SK-N-MC (cell line): ENCODE measurements around the gene JAKMIP1.

Experiments
- DNase-seq: peaks from one replicate; pipeline ENCODE4 v3.0.0-alpha.2; 2011; ENCODE audit warnings: low read depth, low spot score
- H3K27ac ChIP-seq: fragments of 200-600 bp; sonication (generic); 2 replicates; pipeline ENCODE4 v1.5.1; 2016; ENCODE audit warnings: mixed run types
- H3K36me3 ChIP-seq: fragments of 200-600 bp; sonication (generic); 2 replicates; pipeline ENCODE4 v1.6.1; 2017; ENCODE audit warnings: antibody characterized with exemption, low read length, mixed read lengths; ENCODE audit not compliant: insufficient read depth
- H3K4me3 ChIP-seq: fragments of 200-600 bp; sonication (generic); 2 replicates; pipeline ENCODE4 v1.5.1; 2016
- H3K9ac ChIP-seq: fragments of 200-600 bp; sonication (generic); 2 replicates; pipeline ENCODE4 v1.8.0; 2017; ENCODE audit warnings: mixed run types, mixed read lengths; ENCODE audit not compliant: insufficient read length
- H3K9me3 ChIP-seq: fragments of 200-600 bp; sonication (generic); 2 replicates; pipeline ENCODE4 v1.6.1; 2017; ENCODE audit warnings: low read depth, mild to moderate bottlenecking, antibody characterized with exemption, low read length, moderate library complexity, mixed read lengths
- EZH2 ChIP-seq: fragments of 200-600 bp; sonication (generic); IDR thresholded peaks from one replicate; pipeline ENCODE4 v1.6.1; 2017; ENCODE audit warnings: antibody characterized with exemption
- FOXP2 ChIP-seq: optimal IDR thresholded peaks from 2 replicates; pipeline ENCODE3; 2011; ENCODE audit warnings: mild to moderate bottlenecking, moderate library complexity; ENCODE audit not compliant: insufficient read depth; ENCODE audit errors: extremely low read length, control extremely low read depth
- POLR2AphosphoS5 ChIP-seq: IDR thresholded peaks from 2 replicates; pipeline ENCODE4 v1.6.1; 2012; ENCODE audit warnings: mild to moderate bottlenecking, low read depth, low read length, borderline replicate concordance

Gene JAKMIP1

GRCh38 chr4:6105311-6105911, 94.9 kb downstream of the JAKMIP1 start:
- H3K36me3 ChIP-seq = no peaks in the 10 kb centered on the region
- DNase-seq = no peak
- H3K27ac ChIP-seq = no peak overlapping the region
- H3K4me3 ChIP-seq = no peak overlapping the region
- TF ChIP-seq FOXP2 (no peak), POLR2AphosphoS5 (no peak), EZH2 (no peak)
- no peaks in the 10 kb centered on the region for H3K9me3 ChIP-seq
- no peak overlapping the region for H3K9ac ChIP-seq

DNA sequence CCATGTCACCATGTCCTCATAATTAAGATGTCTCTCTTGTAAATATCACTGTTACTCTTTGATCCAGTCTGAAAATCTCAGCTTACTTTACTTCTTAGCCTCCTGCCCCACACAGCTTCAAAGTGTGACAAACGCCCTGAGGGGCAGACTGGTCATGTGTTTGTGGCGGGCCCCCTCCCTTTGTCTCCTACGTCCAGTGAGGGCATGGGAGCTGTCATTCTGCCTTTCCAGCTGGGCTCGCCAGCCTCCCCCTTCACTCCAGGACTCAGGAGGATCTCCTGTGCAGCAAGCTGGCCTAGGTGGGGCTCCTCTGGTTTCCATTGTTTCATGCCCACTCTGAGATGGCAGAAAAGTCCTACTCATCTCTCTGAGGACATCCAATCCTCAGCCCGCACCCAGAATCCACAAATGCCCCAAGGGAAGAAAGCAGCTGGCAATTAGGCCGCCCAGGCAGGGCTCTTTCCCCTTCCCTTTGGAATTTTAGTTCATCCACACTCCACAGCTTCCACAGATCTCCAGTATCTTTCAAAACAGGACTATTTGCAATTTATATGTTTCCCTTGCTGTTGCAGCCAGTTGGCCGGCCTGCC, 95.7 kb downstream of the JAKMIP1 start:
- no peak for TF ChIP-seq POLR2AphosphoS5
- TF ChIP-seq FOXP2 = no peak
- TF ChIP-seq EZH2 = no peak
- DNase-seq = no peak
- H3K27ac ChIP-seq = no peak overlapping the region
- no peak overlapping the region for H3K9ac ChIP-seq
- H3K9me3 ChIP-seq = no peaks in the 10 kb centered on the region
- H3K36me3 ChIP-seq = no peaks in the 10 kb centered on the region
- no peak overlapping the region for H3K4me3 ChIP-seq

GRCh38 chr4:6097581-6097980, 102.8 kb downstream of the JAKMIP1 start:
- no peak for DNase-seq
- H3K36me3 ChIP-seq = no peaks in the 10 kb centered on the region
- H3K9me3 ChIP-seq = no peaks in the 10 kb centered on the region
- H3K4me3 ChIP-seq = no peak overlapping the region
- no peak overlapping the region for H3K9ac ChIP-seq
- TF ChIP-seq FOXP2 (no peak), POLR2AphosphoS5 (no peak), EZH2 (no peak)
- H3K27ac ChIP-seq = no peak overlapping the region

GRCh38 chr4:6095897-6096296, 104.5 kb downstream of the JAKMIP1 start:
- no peak overlapping the region for H3K4me3 ChIP-seq
- H3K27ac ChIP-seq = no peak overlapping the region
- H3K9me3 ChIP-seq = no peaks in the 10 kb centered on the region
- TF ChIP-seq POLR2AphosphoS5 (no peak), EZH2 (no peak), FOXP2 (no peak)
- no peaks in the 10 kb centered on the region for H3K36me3 ChIP-seq
- no peak overlapping the region for H3K9ac ChIP-seq
- DNase-seq = no peak

GRCh38 chr4:6095023-6095752, 105.2 kb downstream of the JAKMIP1 start:
- Histone ChIP-seq H3K9ac (no peak overlapping the region), H3K9me3 (no peaks in the 10 kb centered on the region), H3K4me3 (no peak overlapping the region), H3K27ac (no peak overlapping the region), H3K36me3 (no peaks in the 10 kb centered on the region)
- no peak for TF ChIP-seq POLR2AphosphoS5
- no peak for TF ChIP-seq EZH2
- TF ChIP-seq FOXP2 = no peak
- DNase-seq = no peak

DNA sequence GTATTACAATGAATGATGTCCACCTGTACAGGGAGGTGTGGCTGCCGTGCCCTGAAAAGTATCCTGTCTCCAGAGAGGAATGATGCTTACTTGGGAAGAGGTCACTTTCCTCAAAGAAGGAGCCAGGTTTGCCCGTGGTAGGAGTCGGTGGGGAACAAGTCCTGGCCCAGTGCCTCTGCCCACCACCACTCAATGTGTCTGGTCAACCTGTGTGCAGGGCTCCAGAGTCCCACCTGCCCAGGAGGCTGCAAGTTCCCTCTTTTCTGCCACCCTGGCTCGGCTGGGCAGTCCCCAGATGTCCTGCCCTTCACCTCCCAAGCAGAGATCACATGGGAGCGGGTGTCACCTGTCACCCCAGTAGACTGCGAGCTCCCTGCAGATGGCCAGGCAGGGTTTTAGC, 106.7 kb downstream of the JAKMIP1 start:
- Histone ChIP-seq H3K4me3 (no peak overlapping the region), H3K36me3 (no peaks in the 10 kb centered on the region), H3K9me3 (no peaks in the 10 kb centered on the region), H3K9ac (no peak overlapping the region), H3K27ac (no peak overlapping the region)
- no peak for TF ChIP-seq FOXP2
- no peak for TF ChIP-seq EZH2
- no peak for TF ChIP-seq POLR2AphosphoS5
- DNase-seq = no peak

DNA sequence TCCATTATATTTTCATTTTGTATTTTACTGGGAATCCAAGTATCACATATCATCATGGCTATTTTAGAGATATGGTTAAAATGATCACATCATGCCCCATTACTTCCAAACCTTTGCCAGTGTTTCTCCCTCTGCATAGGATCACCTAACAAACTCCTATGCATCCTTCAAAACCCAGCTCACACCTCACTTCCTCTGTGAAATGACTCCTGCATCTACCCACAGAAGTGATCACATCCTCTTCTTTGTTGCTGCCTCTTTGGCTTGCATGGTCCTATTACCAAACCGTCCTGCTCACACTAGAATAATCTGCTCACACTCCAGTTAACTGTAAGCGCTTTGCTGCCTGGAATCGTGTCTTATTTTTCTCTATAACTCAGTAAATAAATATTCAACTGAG, 107.4 kb downstream of the JAKMIP1 start:
- H3K27ac ChIP-seq = no peak overlapping the region
- no peak for DNase-seq

DNA sequence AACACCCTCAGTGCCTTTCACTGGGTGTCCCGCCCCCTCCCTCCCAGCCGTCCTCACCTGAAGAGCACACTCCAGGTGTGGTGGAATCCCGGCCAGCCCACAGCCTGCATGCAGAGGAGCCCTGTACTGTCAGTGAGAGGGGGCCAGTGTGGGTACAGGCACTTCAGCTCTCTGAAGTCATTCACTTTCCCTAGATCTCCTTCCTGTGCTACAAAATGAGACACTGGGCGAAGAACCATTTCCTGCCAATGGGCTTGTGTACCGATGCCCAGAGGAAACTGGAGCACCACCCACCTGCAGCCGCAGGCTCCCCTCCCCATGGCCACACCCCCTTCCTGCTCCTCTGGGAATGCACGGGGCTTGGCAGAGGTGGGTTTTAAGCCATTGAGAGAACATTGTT, 108.2 kb downstream of the JAKMIP1 start:
- Histone ChIP-seq H3K4me3 (no peak overlapping the region), H3K9me3 (no peaks in the 10 kb centered on the region)
- no peak for TF ChIP-seq EZH2
- TF ChIP-seq POLR2AphosphoS5 = no peak
- no peak for TF ChIP-seq FOXP2

More for the DNA sequence above, 107.4 kb downstream of the JAKMIP1 start:
- TF ChIP-seq EZH2 (no peak), POLR2AphosphoS5 (no peak)
- Histone ChIP-seq H3K9me3 (no peaks in the 10 kb centered on the region), H3K9ac (no peak overlapping the region), H3K36me3 (no peaks in the 10 kb centered on the region), H3K4me3 (no peak overlapping the region)

More for the DNA sequence above, 108.2 kb downstream of the JAKMIP1 start:
- Histone ChIP-seq H3K9ac (no peak overlapping the region), H3K27ac (no peak overlapping the region), H3K36me3 (no peaks in the 10 kb centered on the region)
- DNase-seq = no peak
